GM12873 (cell line): ENCODE results near the gene ZNRF3.

Source experiments
- CTCF ChIP-seq: IDR thresholded peaks from 2 replicates; pipeline ENCODE4 v1.5.1; 2012; ENCODE audit warnings: low read depth, mild to moderate bottlenecking, moderate library complexity, low read length, control low read depth; ENCODE audit not compliant: insufficient read depth; ENCODE audit errors: missing control alignments

ZNRF3 gene

GRCh38 chr22:29003552-29003951, 120.2 kb downstream of the ZNRF3 start:
- TF ChIP-seq CTCF, result no peak

GRCh38 chr22:29003975-29004646, 120.7 kb downstream of the ZNRF3 start:
- no peak for TF ChIP-seq CTCF

DNA sequence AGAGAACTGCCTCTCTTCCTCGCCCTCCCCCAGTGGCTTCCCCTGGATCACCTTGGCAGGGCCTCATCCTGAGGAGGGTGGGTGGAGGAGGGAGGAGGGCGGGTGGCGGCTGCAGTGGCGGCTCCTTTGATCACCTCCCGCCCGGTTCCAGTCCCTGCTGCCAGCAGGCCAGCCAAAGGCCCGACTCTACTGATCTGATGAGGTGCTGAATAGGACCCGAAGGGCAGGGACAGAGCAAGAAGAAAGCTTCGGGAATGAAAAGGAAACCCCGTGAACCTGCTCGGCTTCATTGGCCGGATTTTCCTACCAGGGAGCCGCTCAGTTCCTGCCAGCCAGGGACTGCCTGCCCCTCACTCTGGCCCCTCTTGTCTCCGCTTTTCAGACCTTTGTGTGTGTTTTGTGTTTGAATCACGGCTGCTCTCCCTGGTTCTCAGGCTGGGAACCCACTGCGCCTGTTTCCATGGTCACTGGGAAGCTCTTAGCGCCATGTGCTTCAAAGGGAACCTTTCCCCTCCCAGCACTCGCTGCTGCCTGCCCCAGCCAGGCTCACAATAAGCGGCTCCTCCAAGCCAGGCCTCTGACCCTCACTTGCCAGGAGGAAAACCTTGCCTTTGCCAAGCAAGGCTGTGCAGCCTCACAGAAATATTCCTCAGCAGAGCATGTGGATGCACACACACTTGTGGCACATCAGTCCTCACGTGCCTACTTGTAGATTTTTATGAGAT, 121.4 kb downstream of the ZNRF3 start:
- TF ChIP-seq CTCF, result no peak

- TF ChIP-seq CTCF, result no peak
Observed at GRCh38 chr22:29006346-29006745, 123.0 kb downstream of the ZNRF3 start.

GRCh38 chr22:29009148-29009547, 125.8 kb downstream of the ZNRF3 start:
- no peak for TF ChIP-seq CTCF

DNA sequence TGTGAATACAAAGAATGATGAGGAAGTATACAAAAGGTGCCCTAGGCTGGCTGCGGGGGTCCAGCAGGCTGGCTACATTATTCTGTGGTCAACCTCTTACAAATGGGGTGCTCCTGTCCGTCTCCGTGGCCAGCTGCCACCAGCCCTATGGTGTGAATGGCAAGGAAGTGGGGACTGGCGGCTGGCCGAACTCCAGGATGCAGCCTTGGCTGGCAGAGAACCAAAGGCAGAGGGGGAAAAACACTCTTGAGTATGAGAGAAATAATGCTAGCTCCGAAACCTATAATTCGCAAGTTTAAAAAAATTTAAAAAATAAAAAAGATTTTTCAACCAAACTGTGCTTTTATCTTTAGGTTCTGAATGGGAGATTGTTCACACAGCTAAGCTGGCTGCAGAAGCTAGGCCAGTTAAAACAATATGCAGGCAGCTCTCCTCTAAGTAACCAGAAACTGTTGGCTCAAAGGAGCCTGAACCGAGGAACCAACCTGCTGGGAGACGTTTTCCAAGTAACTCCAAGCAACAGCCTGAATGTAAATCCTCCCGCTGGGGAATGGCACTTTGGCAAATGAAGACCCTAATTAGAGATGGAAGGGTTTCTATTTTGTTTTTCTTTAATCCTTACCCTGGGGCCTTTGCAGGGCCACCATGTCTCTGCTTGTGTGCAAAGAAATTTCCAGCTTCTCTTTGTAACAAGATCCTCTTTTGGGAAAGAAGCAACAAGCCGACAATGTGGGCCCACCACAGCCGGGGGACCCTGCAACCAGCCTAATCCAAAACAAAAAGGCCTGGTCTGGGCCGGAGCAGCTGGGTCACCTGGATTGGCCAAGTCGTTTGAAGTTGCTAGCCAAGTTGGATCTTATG, 128.1 kb downstream of the ZNRF3 start:
- no peak for TF ChIP-seq CTCF

GRCh38 chr22:29012101-29012433, 128.7 kb downstream of the ZNRF3 start:
- TF ChIP-seq CTCF, result no peak
